Choroid plexus epithelial cell (primary cell): ENCODE measurements around the gene DYRK1A.
"Not testable (repeated sequence)": the region's sequence is repeated elsewhere in the genome, so short reads cannot be mapped to it uniquely, and the experiment has no call there.

Source experiments
- DNase-seq: peaks from one replicate; pipeline ENCODE4 v3.0.0-alpha.2; 2010; ENCODE audit warnings: low read depth
- H3K4me3 ChIP-seq: 2 replicates; pipeline ENCODE4 v1.5.1; 2011; ENCODE audit warnings: low read depth, mild to moderate bottlenecking, control low read depth, low read length, moderate library complexity
- TF ChIP-seq, protein P1 (sequence below): conservative IDR thresholded peaks from 2 replicates; pipeline ENCODE4 v1.5.1; 2011; ENCODE audit warnings: low read depth, mild to moderate bottlenecking, control low read depth, inconsistent platforms, low read length, moderate library complexity

DYRK1A gene

DNA sequence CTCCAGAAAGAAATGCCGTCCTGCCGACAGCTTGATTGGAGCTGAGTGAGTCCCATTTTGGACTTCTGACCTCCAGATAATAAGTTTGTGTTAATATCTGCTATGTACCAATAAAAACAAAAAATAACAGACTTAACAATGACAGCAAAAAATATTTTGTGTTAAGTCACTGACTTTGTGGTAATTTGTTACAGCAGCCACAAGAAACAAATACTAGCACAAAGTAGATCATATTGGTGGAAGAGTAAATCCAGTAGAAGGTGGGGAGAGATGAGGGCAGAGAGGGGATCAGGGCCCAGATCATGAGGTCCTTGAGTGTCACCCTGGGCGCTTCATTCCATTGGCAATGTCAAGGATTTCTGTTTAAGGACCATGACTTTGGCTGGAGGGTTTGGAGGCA is 168.6 kb downstream of the DYRK1A start:
- TF ChIP-seq, protein P1, sequence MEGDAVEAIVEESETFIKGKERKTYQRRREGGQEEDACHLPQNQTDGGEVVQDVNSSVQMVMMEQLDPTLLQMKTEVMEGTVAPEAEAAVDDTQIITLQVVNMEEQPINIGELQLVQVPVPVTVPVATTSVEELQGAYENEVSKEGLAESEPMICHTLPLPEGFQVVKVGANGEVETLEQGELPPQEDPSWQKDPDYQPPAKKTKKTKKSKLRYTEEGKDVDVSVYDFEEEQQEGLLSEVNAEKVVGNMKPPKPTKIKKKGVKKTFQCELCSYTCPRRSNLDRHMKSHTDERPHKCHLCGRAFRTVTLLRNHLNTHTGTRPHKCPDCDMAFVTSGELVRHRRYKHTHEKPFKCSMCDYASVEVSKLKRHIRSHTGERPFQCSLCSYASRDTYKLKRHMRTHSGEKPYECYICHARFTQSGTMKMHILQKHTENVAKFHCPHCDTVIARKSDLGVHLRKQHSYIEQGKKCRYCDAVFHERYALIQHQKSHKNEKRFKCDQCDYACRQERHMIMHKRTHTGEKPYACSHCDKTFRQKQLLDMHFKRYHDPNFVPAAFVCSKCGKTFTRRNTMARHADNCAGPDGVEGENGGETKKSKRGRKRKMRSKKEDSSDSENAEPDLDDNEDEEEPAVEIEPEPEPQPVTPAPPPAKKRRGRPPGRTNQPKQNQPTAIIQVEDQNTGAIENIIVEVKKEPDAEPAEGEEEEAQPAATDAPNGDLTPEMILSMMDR, result no peak
- DNase-seq, result no peak
- H3K4me3 ChIP-seq, result no peak overlapping the region

DNA sequence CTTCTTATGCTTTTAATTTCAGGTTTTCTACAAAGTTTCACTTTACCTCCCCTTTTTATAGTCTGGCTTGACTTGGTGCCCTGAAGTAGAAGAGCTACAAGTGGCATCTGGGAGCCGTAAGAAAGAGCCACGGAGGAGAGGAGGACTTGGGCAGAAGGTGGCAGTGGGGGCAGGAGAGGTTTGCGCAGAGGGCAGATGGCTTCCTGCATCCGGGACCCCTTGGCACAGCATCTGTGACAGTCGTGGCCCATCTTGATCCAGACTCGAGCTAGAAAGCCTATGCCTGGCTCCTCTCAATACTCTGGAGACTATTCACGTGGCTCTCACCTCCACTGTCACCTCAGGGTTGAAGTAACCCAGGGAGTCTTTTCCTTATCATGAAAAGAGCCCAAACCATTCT is 169.1 kb downstream of the DYRK1A start:
- TF ChIP-seq, protein P1, result no peak
- H3K4me3 ChIP-seq, result no peak overlapping the region
- DNase-seq, result no peak

- DNase-seq, result no peak
- TF ChIP-seq, protein P1, result no peak
- H3K4me3 ChIP-seq, result no peak overlapping the region
Measured at GRCh38 chr21:37536616-37537278, 170.2 kb downstream of the DYRK1A start.

- H3K4me3 ChIP-seq, result no peak overlapping the region
- TF ChIP-seq, protein P1, result no peak
- no peak for DNase-seq
Measured at GRCh38 chr21:37537391-37537996, 170.9 kb downstream of the DYRK1A start.

DNA sequence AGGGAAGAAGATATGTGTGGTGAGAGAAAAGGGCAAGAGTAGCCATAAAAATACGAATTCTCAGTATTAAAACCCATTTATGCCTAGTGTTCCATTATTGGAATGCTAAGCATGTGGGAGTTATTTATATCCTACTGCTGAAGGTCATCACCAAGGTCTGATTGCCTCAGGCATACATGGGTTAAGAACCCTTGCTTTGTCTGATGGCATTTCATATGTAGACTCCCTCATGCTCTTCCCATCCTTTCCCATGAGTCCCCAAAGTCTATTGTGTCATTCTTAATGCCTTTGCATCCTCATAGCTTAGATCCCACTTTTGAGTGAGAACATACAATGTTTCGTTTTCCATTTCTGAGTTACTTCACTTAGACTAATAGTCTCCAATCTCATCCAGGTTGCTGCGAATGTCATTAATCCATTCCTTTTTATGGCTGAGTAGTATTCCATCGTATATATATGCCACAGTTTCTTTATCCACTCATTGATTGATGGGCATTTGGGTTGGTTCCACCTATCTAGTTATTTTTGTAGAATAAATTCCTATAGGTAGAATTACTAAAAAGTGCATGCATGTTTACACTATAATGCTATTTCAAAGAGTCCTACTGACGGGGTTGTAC is 172.5 kb downstream of the DYRK1A start:
- no peak for DNase-seq
- TF ChIP-seq, protein P1, result no peak
- no peak overlapping the region for H3K4me3 ChIP-seq

- DNase-seq, H3K4me3 ChIP-seq: not testable (repeated sequence)
Measured at GRCh38 chr21:37541128-37541527, 174.6 kb downstream of the DYRK1A start.

GRCh38 chr21:37542512-37542911 is 175.9 kb downstream of the DYRK1A start:
- TF ChIP-seq, protein P1, result no peak
- no peak overlapping the region for H3K4me3 ChIP-seq
- DNase-seq, result no peak
